IgD-negative memory B cell (primary cell): ENCODE data around the gene OSER1. TPM values are rescaled to one million over a fixed set of nuclear protein-coding genes. Genes with fewer than 3 reads are reported as not detected.
A peak's percentile ranks its signal among the peaks of the same experiment; 100 is the strongest.

ENCODE experiments used
- H3K27ac Mint-ChIP-seq, 3 donors: one replicate each; pipeline ENCODE4 v1.8.0; 2020 to 2022; ENCODE audit warnings: mild to moderate bottlenecking in 3 of 3, mixed read lengths in 3 of 3, moderate library complexity in 1 of 3
- H3K27me3 Mint-ChIP-seq: one replicate; pipeline ENCODE4 v1.8.0; 2021; ENCODE audit warnings: mixed read lengths
- H3K36me3 Mint-ChIP-seq: one replicate; pipeline ENCODE4 v1.8.0; 2020; ENCODE audit warnings: mild to moderate bottlenecking, mixed read lengths
- H3K4me1 Mint-ChIP-seq, 3 donors: one replicate each; pipeline ENCODE4 v1.8.0; 2020 to 2022; ENCODE audit warnings: mixed read lengths in 3 of 3, mild to moderate bottlenecking in 1 of 3
- H3K4me3 Mint-ChIP-seq, 4 donors: one replicate each; pipeline ENCODE4 v1.8.0; 2020 to 2022; ENCODE audit warnings: mild to moderate bottlenecking in 4 of 4, mixed read lengths in 4 of 4, moderate library complexity in 3 of 4
- H3K9me3 Mint-ChIP-seq, 3 donors: one replicate each; pipeline ENCODE4 v1.8.0; 2020 to 2021; ENCODE audit warnings: mixed read lengths in 3 of 3, mild to moderate bottlenecking in 1 of 3
- polyA plus RNA-seq: library from polyadenylated mRNA; unstranded; fragments of 300-500 nt; fragmentation: Illumina TruSeq; gene quantifications from one replicate; pipeline ENCODE4 v1.2.3, GENCODE V29; 2021

OSER1 gene
- polyA plus RNA-seq, 1 donor from 2014 or later, result 82.1 TPM

DNA sequence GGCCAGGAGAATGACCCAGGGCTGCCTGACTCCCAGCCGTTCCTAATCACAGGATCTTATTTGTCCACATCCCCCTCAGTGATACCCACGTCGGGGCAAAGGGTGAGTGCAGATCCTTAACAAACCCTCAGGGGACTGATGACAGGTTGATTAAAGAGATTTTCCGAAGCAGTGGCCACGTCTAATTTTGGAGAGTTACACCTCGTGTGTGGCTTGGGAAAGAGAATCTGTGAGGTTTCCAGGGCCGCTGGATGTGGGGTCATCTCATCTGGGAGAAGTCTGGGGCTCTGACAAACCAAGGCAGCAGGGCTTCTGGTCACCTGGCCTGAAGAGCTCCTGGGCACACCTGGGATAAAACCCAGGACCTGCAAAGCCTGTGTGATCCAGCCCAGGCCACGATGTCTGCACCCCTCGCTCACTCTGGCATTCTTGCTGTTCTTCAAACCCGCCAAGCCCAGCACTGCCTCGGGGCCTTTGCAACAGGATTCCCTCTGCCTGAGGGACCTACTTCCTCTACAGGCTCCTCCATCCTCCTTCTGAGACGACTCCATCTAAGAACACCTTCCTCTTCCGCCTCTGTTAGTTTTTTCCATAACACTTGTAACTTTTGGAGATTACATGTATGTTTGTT is 28.3 kb downstream of the OSER1 start:
- peaks cover 0 to 3% (median 3%) of the 10 kb centered on the region in 3 donors for H3K4me1 Mint-ChIP-seq
- no peaks in the 10 kb centered on the region for H3K9me3 Mint-ChIP-seq
- no peak overlapping the region for H3K4me3 Mint-ChIP-seq
- peaks cover 24% of the 10 kb centered on the region for H3K27me3 Mint-ChIP-seq
- peaks cover 4% of the 10 kb centered on the region for H3K36me3 Mint-ChIP-seq
- no peak overlapping the region for H3K27ac Mint-ChIP-seq

DNA sequence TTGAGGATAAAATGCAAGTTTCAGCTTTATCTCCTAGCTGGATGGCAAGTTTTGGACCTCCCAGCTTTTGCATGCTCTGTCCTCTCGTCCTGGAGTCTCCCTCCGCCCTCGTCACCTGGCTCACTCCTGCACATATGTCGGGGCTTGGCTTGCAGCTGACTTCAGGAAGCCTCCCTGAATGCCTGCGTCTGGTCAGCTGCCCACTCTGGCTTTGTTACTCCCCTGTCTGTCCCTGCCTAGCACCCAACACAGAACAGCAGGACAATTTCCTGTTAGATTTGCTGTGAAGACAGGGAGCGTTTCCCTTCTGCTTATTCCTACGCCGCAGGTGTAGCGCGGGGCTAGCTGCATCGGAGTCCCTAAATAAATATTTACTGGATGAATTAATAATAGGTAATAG is 29.0 kb downstream of the OSER1 start:
- Mint-ChIP-seq H3K27ac (no peak overlapping the region), H3K4me1 (peaks cover 0 to 3% (median 0%) of the 10 kb centered on the region in 3 donors), H3K36me3 (peaks cover 4% of the 10 kb centered on the region), H3K4me3 (no peak overlapping the region), H3K9me3 (no peaks in the 10 kb centered on the region), H3K27me3 (peaks cover 19% of the 10 kb centered on the region)

DNA sequence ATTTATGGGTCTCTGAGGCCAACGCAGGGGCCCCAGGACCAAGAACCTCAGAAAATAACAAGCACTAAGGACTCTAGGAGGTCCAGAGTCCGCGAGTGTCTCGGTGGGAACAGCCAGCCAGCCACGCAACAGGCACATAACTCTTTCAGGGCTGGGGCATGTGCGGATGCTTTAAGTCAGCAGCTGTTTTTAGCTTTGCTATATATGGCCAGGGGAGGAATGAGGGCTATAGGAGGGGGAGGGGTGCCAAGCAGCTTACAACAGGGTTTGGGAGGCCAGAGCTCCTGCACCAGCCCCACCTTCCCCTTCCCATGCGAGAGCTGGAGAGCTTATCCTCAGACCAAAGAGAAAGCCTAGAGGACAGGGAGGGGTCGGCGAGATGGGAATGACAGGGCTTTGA is 29.8 kb downstream of the OSER1 start:
- Mint-ChIP-seq H3K27ac (no peak overlapping the region), H3K36me3 (peaks cover 3% of the 10 kb centered on the region), H3K27me3 (peaks cover 16% of the 10 kb centered on the region), H3K4me1 (peaks cover 0 to 3% (median 0%) of the 10 kb centered on the region in 3 donors), H3K9me3 (no peaks in the 10 kb centered on the region), H3K4me3 (peak overlapping the region in 1 of 4 donors; percentile 1)

DNA sequence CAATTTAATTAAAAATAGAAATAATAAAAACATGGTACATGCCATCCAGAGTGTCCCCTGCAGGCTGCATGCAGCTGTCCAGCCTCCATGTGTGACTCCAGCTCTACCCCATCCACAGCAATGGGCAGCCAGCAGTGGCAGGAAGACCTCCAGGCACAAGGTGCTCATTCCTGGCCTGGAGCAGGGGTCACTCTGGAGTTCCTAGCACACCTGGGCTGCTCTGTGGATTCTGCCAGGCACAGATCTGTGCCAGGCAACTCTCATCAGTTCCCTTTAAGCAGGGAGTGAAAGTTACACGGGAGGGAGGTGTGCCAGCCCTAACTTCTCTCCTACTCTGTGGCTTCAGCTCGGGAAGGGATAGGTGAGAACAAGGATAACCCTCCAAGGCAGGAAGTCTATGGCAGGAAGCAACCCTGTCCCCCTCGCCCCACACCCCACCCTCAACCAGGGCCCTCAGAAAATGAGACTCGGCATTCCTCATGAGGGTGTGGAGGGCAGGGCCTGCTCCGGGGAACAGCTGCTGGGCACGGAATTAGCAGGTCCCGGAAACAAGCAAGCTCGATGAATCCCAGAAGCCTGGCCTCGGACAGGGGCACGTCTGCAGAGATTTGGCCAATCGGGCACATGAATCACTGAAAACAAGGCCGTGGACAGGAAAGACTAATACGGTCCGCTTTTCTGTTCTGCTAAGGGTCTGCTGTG is 33.6 kb downstream of the OSER1 start:
- Mint-ChIP-seq H3K27ac (no peak overlapping the region), H3K4me1 (no peaks in the 10 kb centered on the region), H3K36me3 (no peaks in the 10 kb centered on the region), H3K27me3 (peaks cover 13% of the 10 kb centered on the region), H3K9me3 (no peaks in the 10 kb centered on the region), H3K4me3 (no peak overlapping the region)

DNA sequence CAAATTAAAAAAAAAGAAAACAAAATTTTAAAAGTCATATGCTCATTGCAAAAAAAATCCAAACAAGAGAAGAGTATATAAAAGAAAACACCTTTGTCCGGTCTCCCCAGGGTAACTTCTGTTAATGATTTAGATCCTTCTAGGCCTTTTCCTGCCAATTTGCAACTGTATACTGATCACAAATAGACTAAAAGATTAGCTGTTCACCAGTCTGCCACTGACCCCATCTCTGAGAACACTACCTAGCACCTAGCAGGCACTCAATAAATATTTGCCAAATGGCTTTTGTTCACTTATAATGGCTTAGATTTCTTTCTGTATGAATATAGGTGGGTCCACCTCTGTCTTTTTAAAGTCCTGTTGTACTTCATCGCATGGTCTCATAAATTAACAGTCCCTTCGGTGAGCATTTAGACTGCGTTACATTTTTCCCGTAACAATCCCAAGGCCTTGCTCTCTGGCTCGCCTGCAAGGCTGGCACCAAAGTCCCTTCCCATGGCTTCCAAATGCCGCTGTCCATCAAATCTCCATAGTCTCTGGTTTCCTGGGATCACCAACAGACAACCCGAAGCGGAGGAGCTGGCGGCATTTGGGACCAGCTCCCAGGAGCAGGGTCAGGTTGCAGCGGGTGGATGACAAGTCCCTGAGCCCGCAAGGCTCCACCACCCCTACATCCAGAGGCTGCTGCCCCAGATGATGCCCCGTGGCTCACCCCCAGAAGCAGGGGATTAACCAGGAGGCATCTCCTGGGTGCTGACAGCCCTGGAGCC is 35.4 kb downstream of the OSER1 start:
- no peak overlapping the region for H3K27ac Mint-ChIP-seq
- H3K27me3 Mint-ChIP-seq, result peaks cover 13% of the 10 kb centered on the region
- no peak overlapping the region for H3K4me3 Mint-ChIP-seq

DNA sequence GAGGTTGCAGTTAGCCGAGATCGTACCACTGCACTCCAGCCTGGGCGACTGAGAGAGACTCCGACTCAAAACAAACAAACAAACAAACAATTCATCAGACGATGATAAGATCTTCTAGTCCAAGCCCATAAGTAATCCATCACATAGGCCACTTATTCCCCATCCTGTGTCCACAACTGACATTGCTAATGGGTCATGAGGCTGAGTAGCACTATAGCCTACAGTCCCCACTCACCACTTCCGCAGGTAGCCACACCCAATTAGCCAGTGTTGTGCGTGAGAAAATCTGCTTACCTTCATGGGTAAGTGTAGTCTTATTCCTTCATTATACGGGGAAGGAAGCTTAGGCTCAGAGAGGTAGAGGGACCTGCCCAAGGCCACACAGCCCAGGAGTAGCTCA is 36.7 kb downstream of the OSER1 start:
- no peaks in the 10 kb centered on the region for H3K9me3 Mint-ChIP-seq
- H3K4me1 Mint-ChIP-seq, result no peaks in the 10 kb centered on the region
- H3K27ac Mint-ChIP-seq, result no peak overlapping the region
- H3K4me3 Mint-ChIP-seq, result no peak overlapping the region
- H3K36me3 Mint-ChIP-seq, result peaks cover 2% of the 10 kb centered on the region
- peaks cover 17% of the 10 kb centered on the region for H3K27me3 Mint-ChIP-seq

More for the DNA sequence above, 35.4 kb downstream of the OSER1 start:
- H3K4me1 Mint-ChIP-seq, result no peaks in the 10 kb centered on the region
- peaks cover 2% of the 10 kb centered on the region for H3K36me3 Mint-ChIP-seq
- H3K9me3 Mint-ChIP-seq, result no peaks in the 10 kb centered on the region

DNA sequence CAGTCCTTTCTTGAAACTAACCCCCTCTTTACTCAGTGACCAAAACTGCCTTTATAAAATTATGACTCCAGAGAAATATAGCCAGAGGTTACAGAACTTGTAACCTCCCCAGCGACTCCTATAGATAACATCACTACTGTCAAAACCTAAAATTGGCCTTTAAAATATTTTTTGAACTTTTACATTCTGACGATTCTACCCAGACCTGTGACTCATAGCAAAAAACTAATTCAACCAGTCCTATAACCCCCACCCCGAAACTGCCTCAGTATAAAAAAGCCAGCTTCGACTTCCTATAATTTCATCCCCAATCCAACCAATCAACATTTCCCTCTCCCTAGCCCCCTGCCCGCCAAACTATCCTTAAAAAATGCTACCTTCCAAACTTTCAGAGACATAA is 37.5 kb downstream of the OSER1 start:
- Mint-ChIP-seq H3K27ac (no peak overlapping the region), H3K4me3 (no peak overlapping the region), H3K4me1 (no peaks in the 10 kb centered on the region), H3K36me3 (peaks cover 2% of the 10 kb centered on the region), H3K9me3 (no peaks in the 10 kb centered on the region), H3K27me3 (peaks cover 17% of the 10 kb centered on the region)

DNA sequence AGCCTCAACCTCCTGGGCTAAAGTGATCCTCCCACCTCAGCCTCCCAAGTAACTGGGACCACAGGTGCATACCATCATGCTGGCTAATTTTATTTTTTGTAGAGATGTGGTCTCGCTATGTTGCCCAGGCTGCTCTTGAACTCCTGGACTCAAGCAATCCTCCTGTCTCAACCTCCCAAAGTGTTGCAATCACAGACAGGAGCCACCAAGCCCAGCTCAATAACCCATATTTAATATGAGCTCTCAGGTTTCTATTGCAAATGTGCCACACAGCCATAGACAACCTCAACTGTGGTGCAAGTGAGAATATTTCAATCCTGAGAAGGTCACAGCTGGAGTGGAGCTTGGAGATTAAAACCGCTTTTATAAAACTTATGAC is 38.0 kb downstream of the OSER1 start:
- no peaks in the 10 kb centered on the region for H3K9me3 Mint-ChIP-seq
- H3K4me1 Mint-ChIP-seq, result no peaks in the 10 kb centered on the region
- peaks cover 2% of the 10 kb centered on the region for H3K36me3 Mint-ChIP-seq
- no peak overlapping the region for H3K27ac Mint-ChIP-seq
- no peak overlapping the region for H3K4me3 Mint-ChIP-seq
- H3K27me3 Mint-ChIP-seq, result peaks cover 14% of the 10 kb centered on the region

DNA sequence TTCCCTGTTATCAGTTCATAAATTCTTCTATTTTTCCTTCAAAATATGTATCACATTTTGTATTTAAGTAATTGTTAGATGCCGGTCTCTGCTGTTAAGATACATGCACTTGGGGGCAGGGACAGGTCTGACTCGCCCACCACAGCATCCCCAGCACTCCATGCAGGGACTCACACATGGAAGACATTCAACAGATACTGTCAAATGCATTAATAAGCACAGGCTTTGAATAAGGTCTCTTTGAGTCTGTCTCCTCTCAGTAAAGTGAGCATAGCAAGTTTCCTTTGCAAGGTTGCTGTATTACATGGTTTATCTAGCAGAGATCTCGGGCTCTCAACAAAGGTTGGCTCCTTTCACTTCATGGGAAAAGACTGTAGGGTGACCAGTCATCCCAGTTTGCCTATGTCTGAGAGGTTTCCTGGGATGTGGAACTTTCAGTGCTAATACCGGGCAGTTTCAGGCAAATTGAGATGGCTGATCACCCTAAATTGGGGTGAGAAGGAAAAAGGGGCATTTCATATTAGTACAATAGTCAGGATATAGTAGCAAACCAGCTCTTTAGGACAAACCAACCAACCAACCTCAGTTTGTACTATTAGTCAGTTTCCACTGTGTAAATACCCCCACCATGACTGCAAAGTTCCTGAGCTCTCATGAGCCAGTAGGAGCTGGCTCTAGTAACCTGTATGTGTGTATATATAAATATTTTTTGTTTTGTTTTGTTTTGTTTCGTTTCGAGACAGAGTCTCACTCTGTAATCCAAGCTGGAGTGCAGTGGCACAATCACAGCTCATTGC is 38.6 kb downstream of the OSER1 start:
- H3K4me3 Mint-ChIP-seq, result no peak overlapping the region
- H3K27me3 Mint-ChIP-seq, result peaks cover 12% of the 10 kb centered on the region
- H3K4me1 Mint-ChIP-seq, result no peaks in the 10 kb centered on the region
- H3K27ac Mint-ChIP-seq, result no peak overlapping the region
- H3K9me3 Mint-ChIP-seq, result no peaks in the 10 kb centered on the region
- peaks cover 2% of the 10 kb centered on the region for H3K36me3 Mint-ChIP-seq

DNA sequence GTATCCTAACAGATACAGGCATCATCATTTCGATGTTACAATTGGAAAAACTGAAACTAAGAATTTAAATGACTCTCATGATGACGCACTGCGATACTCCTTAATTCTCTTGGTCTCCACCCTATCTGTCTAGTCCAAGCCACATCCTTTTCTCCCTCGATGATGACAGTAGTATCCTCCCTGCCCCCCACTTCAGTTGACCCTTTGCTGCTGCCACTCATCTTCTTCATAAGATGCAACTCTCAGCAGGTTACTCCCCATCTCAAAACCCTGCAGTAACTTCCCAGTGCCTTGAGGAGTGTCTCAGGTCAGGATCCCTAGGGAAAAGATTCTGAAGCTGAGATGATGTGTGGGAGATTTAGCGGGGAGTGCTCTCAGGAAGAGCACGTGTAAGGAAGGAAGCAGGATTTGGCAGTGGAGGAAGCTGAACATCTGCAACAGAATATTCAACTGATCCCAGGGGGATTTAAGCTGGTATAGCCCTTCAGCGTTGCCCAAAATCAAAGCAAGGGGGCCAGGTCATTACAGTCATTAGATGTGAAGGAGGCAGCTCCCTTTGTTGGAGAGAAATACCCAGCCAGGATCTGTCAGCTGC is 39.7 kb downstream of the OSER1 start:
- Mint-ChIP-seq H3K9me3 (no peaks in the 10 kb centered on the region), H3K27ac (no peak overlapping the region), H3K4me3 (no peak overlapping the region), H3K36me3 (peaks cover 2% of the 10 kb centered on the region), H3K27me3 (peaks cover 14% of the 10 kb centered on the region), H3K4me1 (no peaks in the 10 kb centered on the region)

DNA sequence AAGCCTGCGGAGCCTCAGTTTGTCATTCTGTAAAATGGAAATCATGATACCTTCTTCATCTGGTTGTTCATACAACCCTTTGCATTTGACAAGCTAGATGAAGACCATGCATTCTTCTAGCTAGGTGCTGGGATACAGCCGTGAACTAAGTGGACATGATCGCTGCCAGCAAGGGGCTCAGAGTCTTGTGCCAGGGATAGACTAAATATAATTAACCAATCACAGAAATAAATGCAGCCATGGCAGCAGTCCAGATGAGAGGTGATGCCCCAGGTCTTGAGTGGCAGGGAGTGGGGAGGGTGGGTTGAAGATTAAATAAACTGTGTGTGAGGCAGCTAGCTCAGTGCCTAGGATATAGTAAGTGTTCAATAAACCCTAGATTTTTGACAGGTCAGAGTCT is 42.8 kb downstream of the OSER1 start:
- Mint-ChIP-seq H3K36me3 (peaks cover 2% of the 10 kb centered on the region), H3K9me3 (peaks cover 0 to 4% (median 3%) of the 10 kb centered on the region in 3 donors), H3K27ac (no peak overlapping the region), H3K27me3 (peaks cover 19% of the 10 kb centered on the region), H3K4me1 (no peaks in the 10 kb centered on the region), H3K4me3 (no peak overlapping the region)

DNA sequence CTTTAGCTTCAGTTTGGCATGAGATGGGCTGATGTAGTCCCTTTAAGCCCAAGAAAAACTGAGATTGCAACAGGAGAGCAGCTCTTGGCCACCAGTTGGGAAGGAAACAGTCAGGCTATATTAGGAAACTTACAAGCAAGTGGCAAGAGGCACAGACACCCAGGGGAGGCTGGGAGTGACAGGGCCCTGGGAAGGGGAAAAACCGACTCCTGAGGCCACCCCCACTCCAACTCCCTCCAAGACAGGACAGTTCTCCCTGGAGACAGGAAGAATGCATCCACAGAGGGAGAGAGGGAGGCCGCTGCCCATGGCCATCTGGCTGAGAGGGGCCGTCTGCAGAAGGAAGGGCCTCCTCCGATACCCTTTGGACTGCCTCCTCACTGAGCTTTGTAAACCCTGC is 44.1 kb downstream of the OSER1 start:
- H3K4me3 Mint-ChIP-seq, result no peak overlapping the region
- H3K9me3 Mint-ChIP-seq, result peaks cover 0 to 4% (median 3%) of the 10 kb centered on the region in 3 donors
- peaks cover 19% of the 10 kb centered on the region for H3K27me3 Mint-ChIP-seq

DNA sequence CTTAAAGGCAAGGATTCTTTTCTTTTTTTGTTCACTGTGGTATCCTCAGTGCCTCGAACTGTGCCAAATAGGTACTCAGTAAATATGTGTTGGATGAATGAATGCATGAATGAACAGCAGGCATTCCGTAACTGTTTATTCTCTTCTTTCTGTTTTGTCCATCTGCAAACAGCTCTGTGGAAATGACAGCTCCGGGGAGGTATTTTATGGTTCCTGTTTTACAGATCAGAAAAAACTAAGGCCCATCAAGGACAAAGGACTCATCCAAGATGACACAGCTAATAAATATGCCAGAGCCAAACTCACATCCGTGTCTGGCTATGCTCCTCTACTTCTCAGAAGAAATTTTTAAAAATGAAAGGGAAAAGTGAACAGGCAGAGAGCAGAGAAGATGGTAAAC is 44.6 kb downstream of the OSER1 start:
- H3K4me1 Mint-ChIP-seq, result no peaks in the 10 kb centered on the region

More for the DNA sequence above, 44.1 kb downstream of the OSER1 start:
- no peaks in the 10 kb centered on the region for H3K4me1 Mint-ChIP-seq
- H3K27ac Mint-ChIP-seq, result no peak overlapping the region
- H3K36me3 Mint-ChIP-seq, result peaks cover under 1% of the 10 kb centered on the region

DNA sequence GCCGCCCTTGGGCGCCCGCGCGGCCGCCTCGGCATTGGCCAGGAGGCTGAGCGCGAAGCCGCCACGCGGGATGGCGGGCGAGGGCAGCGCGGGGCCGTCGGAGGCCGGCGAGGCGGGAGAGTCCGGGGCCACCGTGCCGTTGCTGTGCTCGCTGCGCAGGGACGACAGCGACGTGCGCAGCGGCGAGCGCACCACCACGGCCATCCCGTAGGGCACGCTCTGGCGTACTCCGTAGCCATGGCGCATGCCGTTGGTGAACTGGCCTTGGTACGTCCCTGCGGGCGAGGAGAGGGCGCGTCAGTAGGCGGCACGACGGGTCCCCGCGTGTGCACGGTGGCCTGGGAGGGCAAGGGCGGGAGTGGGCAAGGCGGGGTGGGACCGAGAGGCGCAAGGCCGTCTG is 50.4 kb downstream of the OSER1 start:
- Mint-ChIP-seq H3K4me1 (no peaks in the 10 kb centered on the region), H3K9me3 (peaks cover 4 to 9% (median 5%) of the 10 kb centered on the region in 3 donors), H3K27ac (no peak overlapping the region), H3K36me3 (no peaks in the 10 kb centered on the region), H3K27me3 (peaks cover 11% of the 10 kb centered on the region), H3K4me3 (no peak overlapping the region)

More for the DNA sequence above, 44.6 kb downstream of the OSER1 start:
- Mint-ChIP-seq H3K27ac (no peak overlapping the region), H3K27me3 (peaks cover 19% of the 10 kb centered on the region), H3K4me3 (no peak overlapping the region), H3K36me3 (no peaks in the 10 kb centered on the region), H3K9me3 (peaks cover 0 to 4% (median 3%) of the 10 kb centered on the region in 3 donors)
